GM12878 (cell line): ENCODE data around the gene ALX4. TPM values are rescaled to one million over a fixed set of nuclear protein-coding genes. Genes with fewer than 3 reads are reported as not detected.

Source experiments
- ATAC-seq: fragments of 200-7000 bp; cut with Tn5 transposase; 3 replicates; pipeline ENCODE4 v1.9.1; 2020; ENCODE audit warnings: mild to moderate bottlenecking, moderate library complexity
- BruUV-seq: library from RNA; stranded (reverse); fragments of 400-500 nt; replicated peaks from 2 replicates; lab custom pipeline; 2021; lab: Mats Ljungman, UMichigan
- CTCF ChIA-PET: fragments of 300-600 bp; sonication (Branson Sonifier 250); formaldehyde crosslinking; extraction: SDS; loops from one replicate; lab custom pipeline; 2021; ENCODE audit warnings: inconsistent platforms; lab: Yijun Ruan, JAX
- POLR2A ChIA-PET: fragments of 350-600 bp; formaldehyde crosslinking; extraction: SDS; loops from one replicate; lab custom pipeline; 2021; ENCODE audit warnings: inconsistent platforms; lab: Charles Lee
- RAD21 ChIA-PET: fragments of 300-600 bp; sonication (Branson Sonifier 250); formaldehyde crosslinking; loops from one replicate; lab custom pipeline; 2023; ENCODE audit warnings: antibody characterized with exemption; ENCODE audit not compliant: unreplicated experiment; lab: Charles Lee
- SMC1A ChIA-PET: fragments of 300-600 bp; sonication (Branson Sonifier 250); formaldehyde crosslinking; loops from one replicate; lab custom pipeline; 2023; ENCODE audit not compliant: unreplicated experiment, uncharacterized antibody; lab: Charles Lee
- DNase-seq: peaks from one replicate; pipeline ENCODE4 v3.0.0-alpha.2; 2011; ENCODE audit warnings: low read depth, low spot score
- FAIRE-seq: peaks from 3 replicates; lab custom pipeline; 2011; peaks lifted over from hg19 to GRCh38; lab: Jason Lieb, UNC
- H2AFZ ChIP-seq: 2 replicates; pipeline ENCODE4 v1.6.0; 2011; ENCODE audit warnings: low read depth, low read length, control low read depth; ENCODE audit not compliant: control insufficient read depth
- H3K27ac ChIP-seq: 2 replicates; pipeline ENCODE4 v1.5.1; 2011; ENCODE audit warnings: control low read depth; ENCODE audit not compliant: control insufficient read depth, insufficient read depth
- H3K27me3 ChIP-seq, 2 experiments: replicated peaks in 1 of 2; 2 replicates each; pipeline versions ENCODE4 v1.6.0 to v1.6.1; 2011; ENCODE audit warnings: low read length in 1 of 2; ENCODE audit not compliant: control insufficient read depth in 2 of 2, insufficient read depth in 2 of 2
- H3K36me3 ChIP-seq, 2 experiments: 2 replicates each; pipeline ENCODE4 v1.5.1; 2011; ENCODE audit warnings: low read length in 1 of 2; ENCODE audit not compliant: control insufficient read depth in 2 of 2, insufficient read depth in 2 of 2
- H3K4me1 ChIP-seq: 2 replicates; pipeline ENCODE4 v1.6.1; 2011; ENCODE audit warnings: mild to moderate bottlenecking, low read length, moderate library complexity, mixed read lengths; ENCODE audit not compliant: control insufficient read depth, insufficient read depth
- H3K4me2 ChIP-seq: 2 replicates; pipeline ENCODE4 v1.6.0; 2011; ENCODE audit warnings: control low read depth; ENCODE audit not compliant: control insufficient read depth, insufficient read depth
- H3K4me3 ChIP-seq: fragments of 200-600 bp; sonication (generic); 2 replicates; pipeline ENCODE4 v1.5.1; 2016
- H3K79me2 ChIP-seq: 2 replicates; pipeline ENCODE4 v1.6.0; 2011; ENCODE audit warnings: low read length; ENCODE audit not compliant: control insufficient read depth, insufficient read depth
- H3K9ac ChIP-seq: 2 replicates; pipeline ENCODE4 v1.8.0; 2011; ENCODE audit warnings: low read length, control low read depth, mixed read lengths; ENCODE audit not compliant: control insufficient read depth, insufficient read depth
- H3K9me3 ChIP-seq: replicated peaks from 3 replicates; pipeline ENCODE4 v1.5.1; 2011; ENCODE audit warnings: mild to moderate bottlenecking, low read length; ENCODE audit not compliant: control insufficient read depth, insufficient read depth
- H4K20me1 ChIP-seq: 2 replicates; pipeline ENCODE4 v1.6.0; 2011; ENCODE audit not compliant: control insufficient read depth, insufficient read depth
- BACH1 ChIP-seq: fragments of 450-650 bp; IDR thresholded peaks from 2 replicates; pipeline ENCODE4 v1.6.1; 2017; ENCODE audit warnings: mild to moderate bottlenecking, borderline replicate concordance
- BCL11A ChIP-seq: IDR thresholded peaks from 2 replicates; pipeline ENCODE4 v1.6.1; 2011; ENCODE audit warnings: low read depth, low read length
- BMI1 ChIP-seq: fragments of 450-650 bp; IDR thresholded peaks from 2 replicates; pipeline ENCODE4 v1.6.1; 2016; ENCODE audit warnings: mild to moderate bottlenecking, moderate library complexity, borderline replicate concordance
- CHD1 ChIP-seq: IDR thresholded peaks from 2 replicates; pipeline ENCODE4 v1.6.1; 2012; ENCODE audit warnings: low read depth, low read length, improper control_type of control experiment
- FOXK2 ChIP-seq: fragments of 450-650 bp; IDR thresholded peaks from 2 replicates; pipeline ENCODE4 v1.6.1; 2017; ENCODE audit warnings: mild to moderate bottlenecking, moderate library complexity
- HDGF ChIP-seq: fragments of 450-650 bp; IDR thresholded peaks from 2 replicates; pipeline ENCODE4 v1.6.1; 2016; ENCODE audit warnings: antibody characterized with exemption
- MTA3 ChIP-seq: IDR thresholded peaks from 2 replicates; pipeline ENCODE4 v1.6.1; 2012; ENCODE audit warnings: low read length, inconsistent platforms, borderline replicate concordance
- POLR2AphosphoS2 ChIP-seq: IDR thresholded peaks from 2 replicates; pipeline ENCODE4 v1.6.1; 2011; ENCODE audit warnings: low read depth, mild to moderate bottlenecking, low read length, improper control_type of control experiment, moderate library complexity
- RBBP5 ChIP-seq: fragments of 200-600 bp; sonication (generic); conservative IDR thresholded peaks from 2 replicates; pipeline ENCODE4 v1.6.1; 2016
- SIN3A ChIP-seq: IDR thresholded peaks from 2 replicates; pipeline ENCODE4 v1.6.1; 2012; ENCODE audit warnings: low read depth, low read length, improper control_type of control experiment
- SMAD5 ChIP-seq: IDR thresholded peaks from 2 replicates; pipeline ENCODE4 v1.6.1; 2016; ENCODE audit warnings: antibody characterized with exemption, low read depth
- SMARCA5 ChIP-seq: fragments of 450-650 bp; IDR thresholded peaks from 2 replicates; pipeline ENCODE4 v1.6.1; 2017; ENCODE audit warnings: mild to moderate bottlenecking
- SREBF2 ChIP-seq: IDR thresholded peaks from 2 replicates; pipeline ENCODE4 v1.6.1; 2012; ENCODE audit warnings: mild to moderate bottlenecking, low read length
- SRF ChIP-seq, 2 experiments: IDR thresholded peaks; 2 replicates each; pipeline ENCODE4 v1.6.1; 2011; ENCODE audit warnings: low read depth in 2 of 2, low read length in 2 of 2, mild to moderate bottlenecking in 1 of 2, moderate library complexity in 1 of 2
- TBL1XR1 ChIP-seq: IDR thresholded peaks from 2 replicates; pipeline ENCODE4 v1.6.1; 2012; ENCODE audit warnings: low read depth, low read length, improper control_type of control experiment
- WGBS: methylation state at CpG from one replicate; pipeline ENCODE4 v1.1.6; 2016; ENCODE audit warnings: low lambda C conversion rate; ENCODE audit not compliant: insufficient replicate concordance, insufficient coverage; ENCODE audit errors: missing lambda C conversion rate; 5-methylcytosine and 5-hydroxymethylcytosine counted together
- in situ Hi-C: fragments of 300-500 bp; cut with MboI; formaldehyde crosslinking; loops from 9 replicates; pipeline ENCODE4 v1.14.3; 2018; ENCODE audit warnings: mixed read lengths
- intact Hi-C: fragments of 100-400 bp; cut with micrococcal nuclease; formaldehyde crosslinking; loops from one replicate; pipeline ENCODE4 v1.14.2; 2022; ENCODE audit not compliant: unreplicated experiment
- polyA plus RNA-seq, 11 experiments: library from polyadenylated mRNA; depleted of rRNA in 4 of 11; unstranded in 6 of 11; stranded (reverse) in 5 of 11; fragments of >200 nt; fragmentation: Nextera tagmentation in 4 of 11; fragmentation: Illumina TruSeq in 1 of 11; extraction: Ambion mirVana in 4 of 11; extraction: Trizol in 1 of 11; gene quantifications; 1 replicate in 1 of 11; 2 replicates in 10 of 11; pipeline versions ENCODE4 v1.2.1 to v1.2.3, GENCODE V29; 2011 to 2016; ENCODE audit warnings: inconsistent platforms in 2 of 11, missing spikeins in 2 of 11, low read depth in 1 of 11
- total RNA-seq, 4 experiments: library from RNA; depleted of rRNA in 3 of 4; stranded (reverse); fragments of >200 nt in 3 of 4; fragmentation: Illumina TruSeq in 1 of 4; extraction: Trizol in 1 of 4; gene quantifications; 2 replicates each; pipeline versions ENCODE4 v1.2.1 to v1.2.3, GENCODE V29; 2013 to 2021

The ALX4 gene
- total and polyA plus RNA-seq, 10 of the 15 experiments (the other 5 are each of a cell fraction or from before 2014, with no cell fraction given) = not detected

DNA sequence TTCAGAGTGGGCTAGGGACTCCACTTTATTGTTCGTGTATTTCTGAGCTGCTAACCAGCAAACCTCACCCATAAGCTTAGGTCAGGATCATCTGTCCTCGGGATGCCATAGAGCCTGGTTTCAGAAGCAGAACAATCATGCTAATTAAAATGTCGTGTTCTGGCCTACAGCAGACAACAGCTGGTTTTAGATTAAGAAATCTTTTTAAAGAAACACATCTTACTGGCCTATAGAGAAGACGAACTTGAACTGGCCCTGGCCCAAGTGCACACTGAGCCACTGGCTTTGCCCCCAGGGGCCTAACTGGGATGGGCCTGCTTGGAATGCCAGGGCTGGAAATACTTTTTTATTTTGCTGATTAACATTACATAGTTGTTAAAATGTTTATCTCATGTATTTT lies 63.2 kb downstream of the ALX4 start:
- ATAC-seq = no peak
- Histone ChIP-seq H3K27ac (no peak overlapping the region), H2AFZ (no peak overlapping the region), H4K20me1 (no peaks in the 10 kb centered on the region; the same call in 1 of the 2 replicates), H3K9ac (no peak overlapping the region), H3K4me3 (no peak overlapping the region), H3K9me3 (no peaks in the 10 kb centered on the region), H3K36me3 (peaks cover 0 to 4% of the 10 kb centered on the region in 2 experiments; a peak in 3 of 4 replicates), H3K4me1 (no peaks in the 10 kb centered on the region), H3K27me3 (no peaks in the 10 kb centered on the region), H3K79me2 (no peaks in the 10 kb centered on the region), H3K4me2 (no peak overlapping the region)
- ChIA-PET POLR2A (no interaction called here), CTCF (interaction anchor here (0.6 kb wide), 1 partner anchor 48 kb away, joined by 3 read pairs; no protein-coding TSS in a partner anchor), SMC1A (interaction anchor here (0.8 kb wide), 1 partner anchor 8 kb away, joined by 3 read pairs; no protein-coding TSS in a partner anchor), RAD21 (interaction anchor here (0.9 kb wide), 1 partner anchor 474 kb away, joined by 4 read pairs; no protein-coding TSS in a partner anchor)
- 94% methylated on average over 4 of the region's 4 CpGs for WGBS
- intact Hi-C loops (no loop called here), in situ Hi-C loops (no loop called here)
- DNase-seq = no peak
- no TSS peak for BruUV-seq
- FAIRE-seq = no peak
- TF ChIP-seq SRF (IDR thresholded peaks at IDR 0.05; ENCODE audit: low read depth in 2 of 2, low read length in 2 of 2) (no peak), SMARCA5 (no peak), BCL11A (no peak), RBBP5 (no peak), TBL1XR1 (no peak), BMI1 (no peak), POLR2AphosphoS2 (no peak), SIN3A (no peak), MTA3 (no peak), SREBF2 (no peak), HDGF (no peak), BACH1 (no peak), SMAD5 (no peak), CHD1 (no peak), FOXK2 (no peak)
